ENCODE data around the gene SLC22A3.
A peak's percentile ranks its signal among the peaks of the same experiment; 100 is the strongest.

The SLC22A3 gene

GRCh38 chr6:160336200-160336599 is 12.0 kb upstream of the SLC22A3 start:
- DNase-seq = no peak

GRCh38 chr6:160337301-160337700 is 10.9 kb upstream of the SLC22A3 start:
- no peak for DNase-seq

GRCh38 chr6:160337991-160338390 is 10.2 kb upstream of the SLC22A3 start:
- DNase-seq = no peak

GRCh38 chr6:160343144-160343543 is 5.0 kb upstream of the SLC22A3 start:
- no peak for DNase-seq

- DNase-seq = no peak
Measured at GRCh38 chr6:160344271-160344670, 3.9 kb upstream of the SLC22A3 start.

GRCh38 chr6:160347259-160348222 is 637 bp upstream of the SLC22A3 start:
- peak in 6 of 51 donors; percentile 7 to 49 (median 40) for DNase-seq

- DNase-seq = no peak
Measured at GRCh38 chr6:160349020-160349441, 853 bp downstream of the SLC22A3 start.

GRCh38 chr6:160349814-160350350 is 1.7 kb downstream of the SLC22A3 start:
- no peak for DNase-seq

- no peak for DNase-seq
Measured at GRCh38 chr6:160353950-160354496, 5.8 kb downstream of the SLC22A3 start.

GRCh38 chr6:160355001-160355400 is 6.8 kb downstream of the SLC22A3 start:
- no peak for DNase-seq

- DNase-seq = no peak
Measured at GRCh38 chr6:160356074-160356744, 8.0 kb downstream of the SLC22A3 start.

GRCh38 chr6:160357088-160357487 is 8.9 kb downstream of the SLC22A3 start:
- no peak for DNase-seq

- DNase-seq = no peak
Measured at GRCh38 chr6:160358225-160359119, 10.3 kb downstream of the SLC22A3 start.

GRCh38 chr6:160360955-160361354 is 12.8 kb downstream of the SLC22A3 start:
- no peak for DNase-seq

- no peak for DNase-seq
Measured at GRCh38 chr6:160362556-160362955, 14.4 kb downstream of the SLC22A3 start.

- no peak for DNase-seq
Measured at GRCh38 chr6:160363016-160363996, 15.1 kb downstream of the SLC22A3 start.

- DNase-seq = no peak
Measured at GRCh38 chr6:160365117-160365516, 16.9 kb downstream of the SLC22A3 start.

- no peak for DNase-seq
Measured at GRCh38 chr6:160367798-160368547, 19.8 kb downstream of the SLC22A3 start.

GRCh38 chr6:160368670-160369069 is 20.5 kb downstream of the SLC22A3 start:
- no peak for DNase-seq

Measured in hypothalamus (tissue), 51 donors.